Ovary (tissue), 3 donors: ENCODE measurements around the gene TLNRD1.

Source experiments
- EP300 ChIP-seq: sonication (generic); formaldehyde crosslinking; IDR thresholded peaks from one replicate; pipeline ENCODE4 v1.6.1; 2017; ENCODE audit warnings: antibody characterized with exemption
- POLR2A ChIP-seq: fragments of 450-650 bp; IDR thresholded peaks from one replicate; pipeline ENCODE4 v1.6.1; 2017; ENCODE audit warnings: antibody characterized with exemption, mild to moderate bottlenecking, moderate library complexity
- TF ChIP-seq, protein P1 (sequence below), 3 donors: fragments of 450-650 bp in 2 of 3; fragments of 200-600 bp in 1 of 3; IDR thresholded peaks; one replicate each; pipeline versions ENCODE4 v1.5.1 to v1.8.0; 2016 to 2022; ENCODE audit warnings: antibody characterized with exemption in 3 of 3, mild to moderate bottlenecking in 1 of 3
- donor health status: DM: no; HTN: no; CAD: no.

DNA sequence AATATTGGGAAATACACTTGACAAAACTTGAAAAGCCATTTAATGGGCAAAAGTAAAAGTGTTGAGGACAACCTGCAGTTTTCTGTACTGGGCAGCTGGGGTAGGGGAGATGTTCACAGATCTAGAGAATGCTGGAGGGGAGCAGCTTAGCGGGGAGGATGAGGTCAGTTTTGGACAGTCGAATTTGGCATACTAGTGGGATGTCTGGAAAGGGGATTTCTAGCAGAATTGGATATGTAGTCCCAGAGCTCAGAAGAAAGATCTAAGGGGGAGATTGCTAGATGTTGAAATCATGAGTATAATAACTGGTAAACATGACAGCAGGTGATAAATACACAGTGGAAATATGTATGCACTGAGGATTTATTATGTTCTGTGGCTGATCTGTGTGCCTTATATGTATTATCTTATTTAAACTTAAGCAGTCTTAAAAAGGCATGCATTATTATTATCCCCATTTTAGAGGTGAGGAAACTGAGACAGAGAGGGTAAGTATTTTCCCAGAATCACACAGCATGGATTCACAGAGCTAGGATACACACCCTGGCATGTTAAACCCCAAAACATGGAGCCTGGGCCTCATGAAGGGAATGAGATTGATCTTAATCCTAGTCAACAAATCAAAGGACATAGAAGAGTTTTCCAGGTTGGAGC lies 42.7 kb downstream of the TLNRD1 start:
- TF ChIP-seq, protein P1, sequence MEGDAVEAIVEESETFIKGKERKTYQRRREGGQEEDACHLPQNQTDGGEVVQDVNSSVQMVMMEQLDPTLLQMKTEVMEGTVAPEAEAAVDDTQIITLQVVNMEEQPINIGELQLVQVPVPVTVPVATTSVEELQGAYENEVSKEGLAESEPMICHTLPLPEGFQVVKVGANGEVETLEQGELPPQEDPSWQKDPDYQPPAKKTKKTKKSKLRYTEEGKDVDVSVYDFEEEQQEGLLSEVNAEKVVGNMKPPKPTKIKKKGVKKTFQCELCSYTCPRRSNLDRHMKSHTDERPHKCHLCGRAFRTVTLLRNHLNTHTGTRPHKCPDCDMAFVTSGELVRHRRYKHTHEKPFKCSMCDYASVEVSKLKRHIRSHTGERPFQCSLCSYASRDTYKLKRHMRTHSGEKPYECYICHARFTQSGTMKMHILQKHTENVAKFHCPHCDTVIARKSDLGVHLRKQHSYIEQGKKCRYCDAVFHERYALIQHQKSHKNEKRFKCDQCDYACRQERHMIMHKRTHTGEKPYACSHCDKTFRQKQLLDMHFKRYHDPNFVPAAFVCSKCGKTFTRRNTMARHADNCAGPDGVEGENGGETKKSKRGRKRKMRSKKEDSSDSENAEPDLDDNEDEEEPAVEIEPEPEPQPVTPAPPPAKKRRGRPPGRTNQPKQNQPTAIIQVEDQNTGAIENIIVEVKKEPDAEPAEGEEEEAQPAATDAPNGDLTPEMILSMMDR (IDR thresholded peaks at IDR 0.05): no peak
- no peak for TF ChIP-seq POLR2A
- TF ChIP-seq EP300: no peak
